Testis (tissue), 2 donors: ENCODE measurements around the gene SNAP23.

Source experiments
- CTCF ChIP-seq, 3 experiments: fragments of 450-650 bp in 2 of 3; fragments of 200-600 bp in 1 of 3; sonication (generic) in 1 of 3; IDR thresholded peaks; one replicate each; pipeline ENCODE4 v1.5.1; 2016 to 2019; ENCODE audit warnings: antibody characterized with exemption in 3 of 3, mild to moderate bottlenecking in 2 of 3, moderate library complexity in 1 of 3
- POLR2A ChIP-seq: fragments of 450-650 bp; IDR thresholded peaks from one replicate; pipeline ENCODE4 v1.6.1; 2017; ENCODE audit warnings: antibody characterized with exemption, mild to moderate bottlenecking, moderate library complexity

GRCh38 chr15:42577514-42578031, 82.1 kb downstream of the SNAP23 start:
- TF ChIP-seq CTCF (IDR thresholded peaks at IDR 0.05) (no peak), POLR2A (no peak)
